Activated T-helper 1 cell treated with anti-CD3 and anti-CD28 coated beads, Interleukin-2, amount 50 U/mL, for 16 hours (primary cell): ENCODE data around the gene SGMS1.
"Not testable (repeated sequence)": the region's sequence is repeated elsewhere in the genome, so short reads cannot be mapped to it uniquely, and the experiment has no call there.

ENCODE experiments used
- DNase-seq, 2 donors: peaks; one replicate each; pipeline ENCODE4 v3.0.0-alpha.2; 2020; ENCODE audit warnings: low read depth in 1 of 2, low spot score in 1 of 2

Gene SGMS1

GRCh38 chr10:50275650-50276235, 348.0 kb downstream of the SGMS1 start:
- DNase-seq: no peak

- no peak for DNase-seq
Observed at GRCh38 chr10:50272531-50272930, 351.2 kb downstream of the SGMS1 start.

- DNase-seq: no peak
Observed at GRCh38 chr10:50271564-50272250, 352.0 kb downstream of the SGMS1 start.

GRCh38 chr10:50267877-50268276, 355.9 kb downstream of the SGMS1 start:
- not testable (repeated sequence) for DNase-seq

GRCh38 chr10:50262625-50263024, 361.1 kb downstream of the SGMS1 start:
- DNase-seq: not testable (repeated sequence)

GRCh38 chr10:50260791-50261281, 362.9 kb downstream of the SGMS1 start:
- DNase-seq: no peak
